ENCODE measurements around the gene RNU2-1.
A peak's percentile ranks its signal among the peaks of the same experiment; 100 is the strongest.
"Not testable (repeated sequence)": the region's sequence is repeated elsewhere in the genome, so short reads cannot be mapped to it uniquely, and the experiment has no call there.

The RNU2-1 gene

GRCh38 chr17:43233877-43234276 is at the start of gene RNU2-1:
TSS of gene RNU2-1 (minus strand) at chr17:43233977.
- intact Hi-C loops (cut with micrococcal nuclease); H3K4me3 Mint-ChIP-seq; H3K4me1 Mint-ChIP-seq (ENCODE audit: low read depth); H3K27ac Mint-ChIP-seq; H3K27me3 Mint-ChIP-seq; H3K36me3 Mint-ChIP-seq (ENCODE audit: low read depth); H3K9me3 Mint-ChIP-seq: not testable (repeated sequence)

- intact Hi-C loops (cut with micrococcal nuclease); H3K4me1 Mint-ChIP-seq (ENCODE audit: low read depth); H3K36me3 Mint-ChIP-seq (ENCODE audit: low read depth); H3K4me3 Mint-ChIP-seq; H3K27me3 Mint-ChIP-seq; H3K9me3 Mint-ChIP-seq: not testable (repeated sequence)
- peak overlapping the region; percentile 19 for H3K27ac Mint-ChIP-seq
These were observed 39.1 kb upstream of the RNU2-1 start for GRCh38 chr17:43272914-43273313.

- Mint-ChIP-seq H3K4me3 (peak overlapping the region; percentile 1), H3K27ac (peak overlapping the region; percentile 19)
- H3K4me1 Mint-ChIP-seq (ENCODE audit: low read depth); H3K36me3 Mint-ChIP-seq (ENCODE audit: low read depth); H3K9me3 Mint-ChIP-seq; H3K27me3 Mint-ChIP-seq; intact Hi-C loops (cut with micrococcal nuclease): not testable (repeated sequence)
These were observed 38.7 kb upstream of the RNU2-1 start for GRCh38 chr17:43272483-43272882.

- H3K36me3 Mint-ChIP-seq (ENCODE audit: low read depth); H3K4me3 Mint-ChIP-seq; H3K27ac Mint-ChIP-seq; H3K9me3 Mint-ChIP-seq; H3K4me1 Mint-ChIP-seq (ENCODE audit: low read depth); H3K27me3 Mint-ChIP-seq; intact Hi-C loops (cut with micrococcal nuclease): not testable (repeated sequence)
These were observed 37.1 kb upstream of the RNU2-1 start for GRCh38 chr17:43270552-43271504.

GRCh38 chr17:43246456-43246855 is 12.7 kb upstream of the RNU2-1 start:
- H3K9me3 Mint-ChIP-seq; H3K4me3 Mint-ChIP-seq; H3K4me1 Mint-ChIP-seq (ENCODE audit: low read depth); H3K36me3 Mint-ChIP-seq (ENCODE audit: low read depth); intact Hi-C loops (cut with micrococcal nuclease); H3K27me3 Mint-ChIP-seq; H3K27ac Mint-ChIP-seq: not testable (repeated sequence)

GRCh38 chr17:43240596-43241352 is 7.0 kb upstream of the RNU2-1 start:
- H3K36me3 Mint-ChIP-seq (ENCODE audit: low read depth); H3K9me3 Mint-ChIP-seq; H3K4me3 Mint-ChIP-seq; H3K27me3 Mint-ChIP-seq; H3K27ac Mint-ChIP-seq; intact Hi-C loops (cut with micrococcal nuclease); H3K4me1 Mint-ChIP-seq (ENCODE audit: low read depth): not testable (repeated sequence)

- H3K27me3 Mint-ChIP-seq; intact Hi-C loops (cut with micrococcal nuclease); H3K36me3 Mint-ChIP-seq (ENCODE audit: low read depth); H3K9me3 Mint-ChIP-seq; H3K27ac Mint-ChIP-seq; H3K4me3 Mint-ChIP-seq; H3K4me1 Mint-ChIP-seq (ENCODE audit: low read depth): not testable (repeated sequence)
These were observed 5.8 kb upstream of the RNU2-1 start for GRCh38 chr17:43239597-43239996.

GRCh38 chr17:43233263-43233662 is 514 bp downstream of the RNU2-1 start:
- intact Hi-C loops (cut with micrococcal nuclease); H3K27me3 Mint-ChIP-seq; H3K4me1 Mint-ChIP-seq (ENCODE audit: low read depth); H3K27ac Mint-ChIP-seq; H3K9me3 Mint-ChIP-seq; H3K36me3 Mint-ChIP-seq (ENCODE audit: low read depth); H3K4me3 Mint-ChIP-seq: not testable (repeated sequence)

- Mint-ChIP-seq H3K4me3 (peak overlapping the region; percentile 17), H3K27ac (peak overlapping the region; percentile 43)
- H3K27me3 Mint-ChIP-seq; H3K4me1 Mint-ChIP-seq (ENCODE audit: low read depth); H3K36me3 Mint-ChIP-seq (ENCODE audit: low read depth); H3K9me3 Mint-ChIP-seq; intact Hi-C loops (cut with micrococcal nuclease): not testable (repeated sequence)
These were observed 1.6 kb downstream of the RNU2-1 start for GRCh38 chr17:43232021-43232699.

- H3K9me3 Mint-ChIP-seq; H3K4me1 Mint-ChIP-seq (ENCODE audit: low read depth); H3K4me3 Mint-ChIP-seq; H3K36me3 Mint-ChIP-seq (ENCODE audit: low read depth); H3K27me3 Mint-ChIP-seq; intact Hi-C loops (cut with micrococcal nuclease): not testable (repeated sequence)
- H3K27ac Mint-ChIP-seq: peak overlapping the region; percentile 43
These were observed 2.4 kb downstream of the RNU2-1 start for GRCh38 chr17:43231205-43232020.

GRCh38 chr17:43228020-43228782 is 5.6 kb downstream of the RNU2-1 start, which contains the start of gene CCDC200:
TSS of gene CCDC200 (minus strand) at chr17:43228623. CDS start at chr17:43228554, 69 bp downstream.
- H3K36me3 Mint-ChIP-seq (ENCODE audit: low read depth): peaks cover 40% of the 10 kb centered on the region
- H3K9me3 Mint-ChIP-seq; H3K4me3 Mint-ChIP-seq; intact Hi-C loops (cut with micrococcal nuclease); H3K27ac Mint-ChIP-seq; H3K27me3 Mint-ChIP-seq: not testable (repeated sequence)
- H3K4me1 Mint-ChIP-seq (ENCODE audit: low read depth): peaks cover 20% of the 10 kb centered on the region

GRCh38 chr17:43226393-43226792 is 7.4 kb downstream of the RNU2-1 start:
- H3K4me3 Mint-ChIP-seq: no peak overlapping the region
- H3K27ac Mint-ChIP-seq: no peak overlapping the region
- intact Hi-C loops (cut with micrococcal nuclease): no loop called here
- peaks cover 58% of the 10 kb centered on the region for H3K36me3 Mint-ChIP-seq (ENCODE audit: low read depth)
- H3K27me3 Mint-ChIP-seq: no peaks in the 10 kb centered on the region
- H3K4me1 Mint-ChIP-seq (ENCODE audit: low read depth): peaks cover 20% of the 10 kb centered on the region
- H3K9me3 Mint-ChIP-seq: no peaks in the 10 kb centered on the region

- peak overlapping the region; percentile 37 for H3K27ac Mint-ChIP-seq
- H3K27me3 Mint-ChIP-seq: no peaks in the 10 kb centered on the region
- H3K4me1 Mint-ChIP-seq (ENCODE audit: low read depth): peaks cover 39% of the 10 kb centered on the region
- no peaks in the 10 kb centered on the region for H3K9me3 Mint-ChIP-seq
- H3K4me3 Mint-ChIP-seq: no peak overlapping the region
- peaks cover 80% of the 10 kb centered on the region for H3K36me3 Mint-ChIP-seq (ENCODE audit: low read depth)
- intact Hi-C loops (cut with micrococcal nuclease): no loop called here
These were observed 9.6 kb downstream of the RNU2-1 start for GRCh38 chr17:43224146-43224705.

All from dendritic cell treated with granulocyte-macrophage colony-stimulating factor and Interleukin-4, amounts not matched to agents 40 ng/mL and 50 ng/mL, for 4 days (primary cell).